Measurements from ENCODE around the gene KLHL29. TPM values are rescaled to one million over a fixed set of nuclear protein-coding genes. Genes with fewer than 3 reads are reported as not detected.

Gene KLHL29
- total RNA-seq, 1 donor from 2014 or later: 5.0 TPM

GRCh38 chr2:23639406-23639982, 254.5 kb downstream of the KLHL29 start:
- no peak for TF ChIP-seq CTCF (IDR thresholded peaks at IDR 0.05)
- DNase-seq (ENCODE audit: extremely low spot score, unreplicated experiment): no peak
- no peaks in the 10 kb centered on the region for H3K27me3 Mint-ChIP-seq (ENCODE audit: unreplicated experiment)
- no peaks in the 10 kb centered on the region for H3K9me3 Mint-ChIP-seq (ENCODE audit: unreplicated experiment)
- H3K4me3 Mint-ChIP-seq (ENCODE audit: unreplicated experiment): no peak overlapping the region
- peaks cover 6% of the 10 kb centered on the region for H3K36me3 Mint-ChIP-seq (ENCODE audit: unreplicated experiment)
- H3K27ac Mint-ChIP-seq (ENCODE audit: unreplicated experiment): no peak overlapping the region
- H3K4me1 Mint-ChIP-seq (ENCODE audit: unreplicated experiment): peaks cover 13% of the 10 kb centered on the region

GRCh38 chr2:23640711-23641110, 255.7 kb downstream of the KLHL29 start:
- TF ChIP-seq CTCF (IDR thresholded peaks at IDR 0.05): no peak
- H3K9me3 Mint-ChIP-seq (ENCODE audit: unreplicated experiment): no peaks in the 10 kb centered on the region
- peaks cover 6% of the 10 kb centered on the region for H3K36me3 Mint-ChIP-seq (ENCODE audit: unreplicated experiment)
- DNase-seq (ENCODE audit: extremely low spot score, unreplicated experiment): no peak
- H3K27me3 Mint-ChIP-seq (ENCODE audit: unreplicated experiment): no peaks in the 10 kb centered on the region
- peaks cover 13% of the 10 kb centered on the region for H3K4me1 Mint-ChIP-seq (ENCODE audit: unreplicated experiment)
- no peak overlapping the region for H3K27ac Mint-ChIP-seq (ENCODE audit: unreplicated experiment)
- H3K4me3 Mint-ChIP-seq (ENCODE audit: unreplicated experiment): no peak overlapping the region

- no peak overlapping the region for H3K27ac Mint-ChIP-seq (ENCODE audit: unreplicated experiment)
- H3K4me1 Mint-ChIP-seq (ENCODE audit: unreplicated experiment): peaks cover under 1% of the 10 kb centered on the region
- no peaks in the 10 kb centered on the region for H3K9me3 Mint-ChIP-seq (ENCODE audit: unreplicated experiment)
- no peak for TF ChIP-seq CTCF (IDR thresholded peaks at IDR 0.05)
- H3K36me3 Mint-ChIP-seq (ENCODE audit: unreplicated experiment): peaks cover 6% of the 10 kb centered on the region
- H3K4me3 Mint-ChIP-seq (ENCODE audit: unreplicated experiment): no peak overlapping the region
- no peak for DNase-seq (ENCODE audit: extremely low spot score, unreplicated experiment)
- no peaks in the 10 kb centered on the region for H3K27me3 Mint-ChIP-seq (ENCODE audit: unreplicated experiment)
These were observed 257.5 kb downstream of the KLHL29 start for GRCh38 chr2:23642516-23642915.

- H3K9me3 Mint-ChIP-seq (ENCODE audit: unreplicated experiment): no peaks in the 10 kb centered on the region
- H3K4me1 Mint-ChIP-seq (ENCODE audit: unreplicated experiment): peaks cover 1% of the 10 kb centered on the region
- no peak for DNase-seq (ENCODE audit: extremely low spot score, unreplicated experiment)
- H3K27ac Mint-ChIP-seq (ENCODE audit: unreplicated experiment): no peak overlapping the region
- no peak overlapping the region for H3K4me3 Mint-ChIP-seq (ENCODE audit: unreplicated experiment)
- peaks cover 6% of the 10 kb centered on the region for H3K36me3 Mint-ChIP-seq (ENCODE audit: unreplicated experiment)
- no peak for TF ChIP-seq CTCF (IDR thresholded peaks at IDR 0.05)
- H3K27me3 Mint-ChIP-seq (ENCODE audit: unreplicated experiment): no peaks in the 10 kb centered on the region
These were observed 260.3 kb downstream of the KLHL29 start for GRCh38 chr2:23645230-23645808.

GRCh38 chr2:23647563-23647962, 262.6 kb downstream of the KLHL29 start:
- no peaks in the 10 kb centered on the region for H3K9me3 Mint-ChIP-seq (ENCODE audit: unreplicated experiment)
- H3K4me3 Mint-ChIP-seq (ENCODE audit: unreplicated experiment): no peak overlapping the region
- peaks cover 4% of the 10 kb centered on the region for H3K4me1 Mint-ChIP-seq (ENCODE audit: unreplicated experiment)
- H3K27ac Mint-ChIP-seq (ENCODE audit: unreplicated experiment): no peak overlapping the region
- TF ChIP-seq CTCF (IDR thresholded peaks at IDR 0.05): no peak
- peaks cover 3% of the 10 kb centered on the region for H3K36me3 Mint-ChIP-seq (ENCODE audit: unreplicated experiment)
- no peaks in the 10 kb centered on the region for H3K27me3 Mint-ChIP-seq (ENCODE audit: unreplicated experiment)
- DNase-seq (ENCODE audit: extremely low spot score, unreplicated experiment): no peak
